SK-N-SH treated with all-trans-retinoic acid at 6 μM for 48 hours (cell line): ENCODE results near the gene PSMD2.

Experiments
- ATAC-seq: fragments of 200-7000 bp; cut with Tn5 transposase; 3 replicates; pipeline ENCODE4 v1.9.1; 2020; ENCODE audit warnings: mild to moderate bottlenecking, moderate library complexity
- ARNTL ChIP-seq: fragments of 450-650 bp; formaldehyde crosslinking; IDR thresholded peaks from 2 replicates; pipeline ENCODE4 v1.5.0; 2020; ENCODE audit warnings: low read depth, mild to moderate bottlenecking, moderate library complexity, borderline replicate concordance
- BACH2 ChIP-seq: fragments of 250-450 bp; sonication (Bioruptor Pico); IDR thresholded peaks from 2 replicates; pipeline ENCODE4 v1.9.0; 2021; ENCODE audit warnings: mild to moderate bottlenecking, borderline replicate concordance
- CSRNP3 ChIP-seq: fragments of 250-450 bp; sonication (Bioruptor Pico); IDR thresholded peaks from 2 replicates; pipeline ENCODE4 v1.5.1; 2021; ENCODE audit warnings: mild to moderate bottlenecking, moderate library complexity
- ESRRG ChIP-seq: fragments of 250-450 bp; sonication (Bioruptor Pico); IDR thresholded peaks from 2 replicates; pipeline ENCODE4 v1.6.1; 2021; ENCODE audit warnings: mild to moderate bottlenecking
- GLIS3 ChIP-seq: fragments of 250-450 bp; sonication (Bioruptor Pico); IDR thresholded peaks from 2 replicates; pipeline ENCODE4 v1.5.0; 2020; ENCODE audit warnings: mild to moderate bottlenecking, moderate library complexity
- ISL1 ChIP-seq: fragments of 250-450 bp; sonication (Bioruptor Pico); IDR thresholded peaks from 2 replicates; pipeline ENCODE4 v2.1.2; 2022; ENCODE audit warnings: mild to moderate bottlenecking, moderate library complexity
- OSR1 ChIP-seq: fragments of 250-450 bp; sonication (Bioruptor Pico); IDR thresholded peaks from 2 replicates; pipeline ENCODE4 v1.8.0; 2022; ENCODE audit warnings: moderate library complexity, mild to moderate bottlenecking, inconsistent platforms
- PATZ1 ChIP-seq: fragments of 250-450 bp; sonication (Bioruptor Pico); IDR thresholded peaks from 2 replicates; pipeline ENCODE4 v1.8.0; 2020; ENCODE audit warnings: mild to moderate bottlenecking, moderate library complexity, borderline replicate concordance
- PPARA ChIP-seq: fragments of 250-450 bp; sonication (Bioruptor Pico); IDR thresholded peaks from 2 replicates; pipeline ENCODE4 v1.5.0; 2020; ENCODE audit warnings: mild to moderate bottlenecking, borderline replicate concordance
- SNAI2 ChIP-seq: fragments of 250-450 bp; sonication (Bioruptor Pico); IDR thresholded peaks from 2 replicates; pipeline ENCODE4 v1.5.0; 2020; ENCODE audit warnings: mild to moderate bottlenecking, moderate library complexity
- TCF4 ChIP-seq: fragments of 250-450 bp; sonication (Bioruptor Pico); IDR thresholded peaks from 2 replicates; pipeline ENCODE4 v1.8.0; 2021; ENCODE audit warnings: mild to moderate bottlenecking, moderate library complexity, borderline replicate concordance
- TOX ChIP-seq: fragments of 250-450 bp; sonication (Bioruptor Pico); IDR thresholded peaks from 2 replicates; pipeline ENCODE4 v1.8.0; 2021; ENCODE audit warnings: mild to moderate bottlenecking, moderate library complexity, borderline replicate concordance
- TSHZ2 ChIP-seq: fragments of 250-450 bp; sonication (Bioruptor Pico); IDR thresholded peaks from 2 replicates; pipeline ENCODE4 v1.5.0; 2020; ENCODE audit warnings: mild to moderate bottlenecking, moderate library complexity
- ZC3H10 ChIP-seq: fragments of 250-450 bp; sonication (Bioruptor Pico); IDR thresholded peaks from 2 replicates; pipeline ENCODE4 v1.5.1; 2021; ENCODE audit warnings: mild to moderate bottlenecking, moderate library complexity
- ZFP3 ChIP-seq: fragments of 250-450 bp; sonication (Bioruptor Pico); IDR thresholded peaks from 2 replicates; pipeline ENCODE4 v1.5.0; 2020; ENCODE audit warnings: mild to moderate bottlenecking, moderate library complexity
- ZFP30 ChIP-seq: fragments of 450-650 bp; formaldehyde crosslinking; IDR thresholded peaks from 2 replicates; pipeline ENCODE4 v1.5.0; 2022; ENCODE audit warnings: mild to moderate bottlenecking, moderate library complexity
- ZNF565 ChIP-seq: fragments of 450-650 bp; formaldehyde crosslinking; conservative IDR thresholded peaks from 2 replicates; pipeline ENCODE4 v1.5.0; 2020; ENCODE audit warnings: low read depth, mild to moderate bottlenecking, moderate library complexity
- ZNF70 ChIP-seq: fragments of 450-650 bp; formaldehyde crosslinking; IDR thresholded peaks from 2 replicates; pipeline ENCODE4 v1.5.0; 2020; ENCODE audit warnings: mild to moderate bottlenecking, moderate library complexity
- ZNF8 ChIP-seq: fragments of 450-650 bp; formaldehyde crosslinking; IDR thresholded peaks from 2 replicates; pipeline ENCODE4 v1.5.0; 2020; ENCODE audit warnings: mild to moderate bottlenecking, moderate library complexity

PSMD2 gene

GRCh38 chr3:184344579-184345316, 45.7 kb downstream of the PSMD2 start:
- peak; percentile 4; the same call in 1 of the 3 replicates for ATAC-seq
- TF ChIP-seq PATZ1 = no peak
- no peak for TF ChIP-seq ZNF8 (CRISPR knock-in tag)
- no peak for TF ChIP-seq TOX (CRISPR knock-in tag)
- TF ChIP-seq ZNF70 = no peak
- TF ChIP-seq ZFP30 (CRISPR knock-in tag) = no peak
- no peak for TF ChIP-seq OSR1
- TF ChIP-seq TSHZ2 (CRISPR knock-in tag) = no peak
- no peak for TF ChIP-seq PPARA (CRISPR knock-in tag)
- TF ChIP-seq BACH2 (CRISPR knock-in tag) = no peak

DNA sequence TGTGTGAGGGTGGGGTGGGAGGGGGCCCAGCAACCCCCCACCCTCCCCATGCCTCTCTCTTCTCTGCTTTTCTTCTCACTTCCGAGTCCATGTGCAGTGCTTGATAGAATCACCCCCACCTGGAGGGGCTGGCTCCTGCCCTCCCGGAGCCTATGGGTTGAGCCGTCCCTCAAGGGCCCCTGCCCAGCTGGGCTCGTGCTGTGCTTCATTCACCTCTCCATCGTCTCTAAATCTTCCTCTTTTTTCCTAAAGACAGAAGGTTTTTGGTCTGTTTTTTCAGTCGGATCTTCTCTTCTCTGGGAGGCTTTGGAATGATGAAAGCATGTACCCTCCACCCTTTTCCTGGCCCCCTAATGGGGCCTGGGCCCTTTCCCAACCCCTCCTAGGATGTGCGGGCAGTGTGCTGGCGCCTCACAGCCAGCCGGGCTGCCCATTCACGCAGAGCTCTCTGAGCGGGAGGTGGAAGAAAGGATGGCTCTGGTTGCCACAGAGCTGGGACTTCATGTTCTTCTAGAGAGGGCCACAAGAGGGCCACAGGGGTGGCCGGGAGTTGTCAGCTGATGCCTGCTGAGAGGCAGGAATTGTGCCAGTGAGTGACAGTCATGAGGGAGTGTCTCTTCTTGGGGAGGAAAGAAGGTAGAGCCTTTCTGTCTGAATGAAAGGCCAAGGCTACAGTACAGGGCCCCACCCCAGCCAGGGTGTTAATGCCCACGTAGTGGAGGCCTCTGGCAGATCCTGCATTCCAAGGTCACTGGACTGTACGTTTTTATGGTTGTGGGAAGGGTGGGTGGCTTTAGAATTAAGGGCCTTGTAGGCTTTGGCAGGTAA, 46.5 kb downstream of the PSMD2 start:
- no peak for TF ChIP-seq ESRRG (CRISPR knock-in tag)
- no peak for TF ChIP-seq TOX (CRISPR knock-in tag)
- TF ChIP-seq SNAI2 (CRISPR knock-in tag) = no peak
- no peak for TF ChIP-seq ZC3H10 (CRISPR knock-in tag)
- TF ChIP-seq CSRNP3 (CRISPR knock-in tag) = no peak
- TF ChIP-seq ZNF70 = no peak
- no peak for TF ChIP-seq TCF4 (CRISPR knock-in tag)
- TF ChIP-seq ISL1 (CRISPR knock-in tag) = no peak
- TF ChIP-seq ARNTL (CRISPR knock-in tag) = no peak
- TF ChIP-seq, all 23 proteins: peak for 0
- peak; percentile 80 for ATAC-seq

GRCh38 chr3:184346480-184347190, 47.6 kb downstream of the PSMD2 start:
- no peak for ATAC-seq
- no peak for TF ChIP-seq PPARA (CRISPR knock-in tag)

DNA sequence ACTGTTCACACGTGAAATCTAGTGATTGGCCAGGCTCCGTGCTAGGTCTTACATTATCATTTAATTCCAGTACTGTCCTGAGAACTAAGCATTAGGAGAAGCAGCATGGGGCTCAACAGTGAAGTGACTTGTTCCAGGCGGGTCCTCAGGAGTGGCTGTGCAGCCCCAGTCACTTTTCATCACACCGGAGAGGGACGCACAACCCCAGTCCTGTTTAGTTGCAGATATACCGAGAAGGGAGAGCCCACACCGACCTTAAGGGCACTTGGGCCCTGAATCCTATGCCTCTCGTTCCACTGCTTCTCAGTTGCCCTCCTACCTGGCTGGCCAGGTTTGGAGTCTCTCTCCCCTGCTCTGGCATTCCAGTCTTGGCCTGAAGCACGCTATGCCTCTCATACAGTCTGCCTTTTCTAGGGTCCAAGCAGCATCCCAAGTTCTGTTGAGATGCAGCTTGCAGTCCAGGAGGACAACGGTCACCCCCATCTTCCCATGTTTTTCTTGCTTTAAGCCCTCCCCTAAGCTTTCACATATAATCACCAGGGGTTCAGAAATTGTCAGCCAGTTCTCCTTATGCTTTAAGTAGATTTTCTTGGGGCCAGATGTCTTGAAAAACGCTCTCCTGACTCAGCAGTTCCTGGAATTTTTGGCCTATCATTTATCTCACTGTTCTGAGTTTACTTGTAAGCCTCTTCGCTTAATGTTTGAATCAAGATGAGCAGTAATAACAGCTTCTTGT, 48.4 kb downstream of the PSMD2 start:
- ATAC-seq = no peak
- TF ChIP-seq ZFP30 (CRISPR knock-in tag) (no peak), GLIS3 (CRISPR knock-in tag) (no peak), TOX (CRISPR knock-in tag) (no peak), CSRNP3 (CRISPR knock-in tag) (no peak), ZFP3 (no peak), ZNF565 (no peak), OSR1 (no peak), ARNTL (CRISPR knock-in tag) (no peak), TSHZ2 (CRISPR knock-in tag) (no peak), ZC3H10 (CRISPR knock-in tag) (no peak), ZNF8 (CRISPR knock-in tag) (no peak), ESRRG (CRISPR knock-in tag) (no peak), ZNF70 (no peak)
